ENCODE results near the gene BCL6. TPM values are rescaled to one million over a fixed set of nuclear protein-coding genes. Genes with fewer than 3 reads are reported as not detected.

Gene BCL6
- polyA plus RNA-seq, 1 donor (not counting 4 experiments of a cell fraction or from before 2014, with no cell fraction given) = 7.7 TPM

GRCh38 chr3:187728940-187729583 is 16.2 kb downstream of the BCL6 start:
- peaks cover 45 to 60% of the 10 kb centered on the region in 2 experiments for H3K36me3 ChIP-seq (ENCODE audit: control insufficient read depth in 2 of 2, extremely low read depth in 1 of 2, insufficient read depth in 2 of 2, low read length in 2 of 2)
- no peaks in the 10 kb centered on the region for H3K9me3 ChIP-seq (ENCODE audit: control insufficient read depth, low read depth, low read length)
- dilution Hi-C loops (cut with MboI; ENCODE audit: extremely low pct_ligation_motif_present, low sequenced_read_pairs) = loop anchor here (25.0 kb wide), 1 partner anchor 1208 kb away; no protein-coding TSS in a partner anchor
- no peaks in the 10 kb centered on the region for H3K9me1 ChIP-seq (ENCODE audit: control insufficient read depth, extremely low read depth, insufficient read depth, low read length)
- TF ChIP-seq CTCF (optimal IDR thresholded peaks at IDR 0.05 in 1 of 3, IDR thresholded peaks at IDR 0.05 in 1 of 3, conservative IDR thresholded peaks at IDR 0.05 in 1 of 3; ENCODE audit: extremely low read depth in 1 of 3, insufficient read depth in 2 of 3, low read length in 3 of 3) (no peak), EZH2 (IDR thresholded peaks at IDR 0.05; ENCODE audit: low read length) (no peak)
- H3K9ac ChIP-seq (ENCODE audit: control insufficient read depth, extremely low read depth, insufficient read depth, low read length) = no peak overlapping the region
- H3K4me1 ChIP-seq (ENCODE audit: control insufficient read depth, extremely low read depth, insufficient read depth, low read length) = no peaks in the 10 kb centered on the region
- no peak overlapping the region for H3K27ac ChIP-seq (ENCODE audit: control insufficient read depth, insufficient read depth, low read length)
- H3K4me2 ChIP-seq (ENCODE audit: control insufficient read depth, extremely low read depth, insufficient read depth, low read depth, low read length) = no peak overlapping the region
- DNase-seq (ENCODE audit: low read depth, low spot score) (no peak), FAIRE-seq (no peak)
- no peaks in the 10 kb centered on the region for H4K20me1 ChIP-seq (ENCODE audit: control insufficient read depth, extremely low read depth, insufficient read depth, low read length)
- no peaks in the 10 kb centered on the region for H3K27me3 ChIP-seq (ENCODE audit: control insufficient read depth, extremely low read depth, insufficient read depth, low read length)
- no peak overlapping the region for H3K4me3 ChIP-seq (ENCODE audit: control insufficient read depth in 2 of 3, extremely low read depth in 1 of 3, insufficient read depth in 2 of 3, low read depth in 1 of 3, low read length in 3 of 3)
- H3K79me2 ChIP-seq (ENCODE audit: control insufficient read depth, insufficient read depth, low read length) = no peaks in the 10 kb centered on the region
- no peak overlapping the region for H2AFZ ChIP-seq (ENCODE audit: control insufficient read depth, low read length)

DNA sequence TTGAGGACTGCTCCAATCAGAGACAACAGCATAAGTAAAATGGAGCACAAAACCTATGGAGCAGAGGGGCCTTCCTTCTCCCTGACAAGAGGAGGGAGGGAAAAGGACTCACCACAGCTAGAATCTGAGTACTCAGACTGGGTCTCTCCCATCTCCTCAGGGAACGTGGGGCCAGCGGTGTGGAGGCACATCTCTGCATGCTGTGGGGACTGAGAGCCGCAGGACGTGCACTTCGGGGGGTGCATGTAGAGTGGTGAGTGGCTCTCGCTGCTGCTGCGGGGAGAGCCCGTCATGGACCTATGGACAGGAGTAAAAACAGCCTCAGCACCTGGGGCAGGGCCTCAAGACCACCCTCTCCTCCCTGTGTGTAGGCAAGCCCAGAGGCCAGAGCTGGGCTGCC is 17.0 kb downstream of the BCL6 start:
- DNase-seq (ENCODE audit: low read depth, low spot score) (no peak), FAIRE-seq (no peak)
- H3K4me3 ChIP-seq (ENCODE audit: control insufficient read depth in 2 of 3, extremely low read depth in 1 of 3, insufficient read depth in 2 of 3, low read depth in 1 of 3, low read length in 3 of 3) = no peak overlapping the region
- no peaks in the 10 kb centered on the region for H4K20me1 ChIP-seq (ENCODE audit: control insufficient read depth, extremely low read depth, insufficient read depth, low read length)
- H3K4me1 ChIP-seq (ENCODE audit: control insufficient read depth, extremely low read depth, insufficient read depth, low read length) = no peaks in the 10 kb centered on the region
- H2AFZ ChIP-seq (ENCODE audit: control insufficient read depth, low read length) = no peak overlapping the region
- peaks cover 43 to 62% of the 10 kb centered on the region in 2 experiments for H3K36me3 ChIP-seq (ENCODE audit: control insufficient read depth in 2 of 2, extremely low read depth in 1 of 2, insufficient read depth in 2 of 2, low read length in 2 of 2)
- TF ChIP-seq EZH2 (IDR thresholded peaks at IDR 0.05; ENCODE audit: low read length) (no peak), CTCF (optimal IDR thresholded peaks at IDR 0.05 in 1 of 3, IDR thresholded peaks at IDR 0.05 in 1 of 3, conservative IDR thresholded peaks at IDR 0.05 in 1 of 3; ENCODE audit: extremely low read depth in 1 of 3, insufficient read depth in 2 of 3, low read length in 3 of 3) (no peak)
- no peaks in the 10 kb centered on the region for H3K9me3 ChIP-seq (ENCODE audit: control insufficient read depth, low read depth, low read length)
- no peak overlapping the region for H3K4me2 ChIP-seq (ENCODE audit: control insufficient read depth, extremely low read depth, insufficient read depth, low read depth, low read length)
- H3K9me1 ChIP-seq (ENCODE audit: control insufficient read depth, extremely low read depth, insufficient read depth, low read length) = no peaks in the 10 kb centered on the region
- no peaks in the 10 kb centered on the region for H3K79me2 ChIP-seq (ENCODE audit: control insufficient read depth, insufficient read depth, low read length)
- dilution Hi-C loops (cut with MboI; ENCODE audit: extremely low pct_ligation_motif_present, low sequenced_read_pairs) = loop anchor here (25.0 kb wide), 1 partner anchor 1209 kb away; no protein-coding TSS in a partner anchor
- H3K27me3 ChIP-seq (ENCODE audit: control insufficient read depth, extremely low read depth, insufficient read depth, low read length) = no peaks in the 10 kb centered on the region
- H3K9ac ChIP-seq (ENCODE audit: control insufficient read depth, extremely low read depth, insufficient read depth, low read length) = no peak overlapping the region
- H3K27ac ChIP-seq (ENCODE audit: control insufficient read depth, insufficient read depth, low read length) = no peak overlapping the region
